ENCODE data around the gene ARAF.

ARAF gene

GRCh38 chrX:47564438-47565085 lies 3.6 kb downstream of the ARAF start:
- DNase-seq = no peak

- DNase-seq = no peak
These were observed 5.8 kb downstream of the ARAF start for GRCh38 chrX:47566841-47567240.

DNA sequence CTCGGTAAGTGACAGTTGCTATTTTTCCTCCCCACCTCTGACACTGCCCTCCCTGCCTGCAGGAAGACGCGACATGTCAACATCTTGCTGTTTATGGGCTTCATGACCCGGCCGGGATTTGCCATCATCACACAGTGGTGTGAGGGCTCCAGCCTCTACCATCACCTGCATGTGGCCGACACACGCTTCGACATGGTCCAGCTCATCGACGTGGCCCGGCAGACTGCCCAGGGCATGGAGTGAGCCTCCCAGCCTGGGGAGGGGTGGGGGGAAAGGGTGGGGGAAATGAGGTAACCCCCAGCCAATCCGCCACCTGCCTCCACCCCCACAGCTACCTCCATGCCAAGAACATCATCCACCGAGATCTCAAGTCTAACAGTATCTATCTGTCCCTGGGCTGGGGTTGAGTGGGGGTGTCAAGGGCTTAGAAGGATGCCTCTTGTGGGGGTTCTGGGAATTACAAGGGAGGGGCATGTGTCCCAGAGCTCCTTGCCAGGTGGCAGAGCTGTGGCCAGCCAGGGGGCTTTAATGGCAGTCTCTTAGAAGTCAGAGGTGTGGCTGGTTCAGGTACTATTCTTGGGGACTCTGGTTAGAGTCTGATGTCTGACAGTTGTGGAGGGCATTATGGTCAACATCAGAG lies 7.8 kb downstream of the ARAF start:
- peak; percentile 27 for DNase-seq

DNA sequence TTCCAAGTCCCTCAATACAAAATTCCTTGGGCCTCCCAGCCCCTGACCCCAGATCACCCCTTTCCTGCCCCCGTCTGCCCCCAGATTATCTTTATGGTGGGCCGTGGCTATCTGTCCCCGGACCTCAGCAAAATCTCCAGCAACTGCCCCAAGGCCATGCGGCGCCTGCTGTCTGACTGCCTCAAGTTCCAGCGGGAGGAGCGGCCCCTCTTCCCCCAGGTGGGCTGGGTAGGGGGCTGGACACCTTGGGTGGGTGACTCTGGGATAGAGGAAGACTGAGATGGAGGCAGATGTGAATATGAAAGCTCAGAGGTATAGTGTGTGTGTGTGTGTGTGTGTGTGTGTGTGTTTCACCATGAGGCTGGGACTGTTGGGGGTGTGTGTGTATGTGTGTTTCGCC lies 9.8 kb downstream of the ARAF start:
- DNase-seq = no peak

DNA sequence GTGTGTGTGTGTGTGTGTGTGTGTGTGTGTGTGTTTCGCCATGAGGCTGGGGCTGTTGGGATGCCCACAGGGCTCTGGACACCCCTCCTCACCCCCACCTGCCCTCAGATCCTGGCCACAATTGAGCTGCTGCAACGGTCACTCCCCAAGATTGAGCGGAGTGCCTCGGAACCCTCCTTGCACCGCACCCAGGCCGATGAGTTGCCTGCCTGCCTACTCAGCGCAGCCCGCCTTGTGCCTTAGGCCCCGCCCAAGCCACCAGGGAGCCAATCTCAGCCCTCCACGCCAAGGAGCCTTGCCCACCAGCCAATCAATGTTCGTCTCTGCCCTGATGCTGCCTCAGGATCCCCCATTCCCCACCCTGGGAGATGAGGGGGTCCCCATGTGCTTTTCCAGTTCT lies 10.2 kb downstream of the ARAF start:
- DNase-seq = no peak

DNA sequence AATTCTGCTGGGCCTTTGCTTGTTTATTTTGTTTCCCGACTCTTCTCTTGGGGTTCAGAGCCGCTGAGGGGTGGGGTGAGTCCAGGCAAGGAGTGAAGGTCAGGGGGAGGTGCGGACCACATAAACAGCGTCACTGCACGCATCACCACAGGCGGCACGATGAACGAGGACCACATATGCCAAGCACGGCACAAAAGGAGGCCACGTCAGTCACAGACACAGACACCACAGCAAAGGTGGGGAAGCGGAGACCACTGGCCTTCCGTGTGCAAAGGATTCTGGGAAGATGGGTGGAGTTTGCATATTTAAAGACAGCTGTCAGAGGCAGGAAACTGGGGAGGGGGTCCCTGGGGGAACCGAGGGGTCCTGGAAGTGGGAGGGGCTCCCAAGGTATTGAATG lies 10.9 kb downstream of the ARAF start:
- DNase-seq = no peak

GRCh38 chrX:47572773-47573340 lies 11.9 kb downstream of the ARAF start:
- no peak for DNase-seq

GRCh38 chrX:47573341-47574075 lies 12.5 kb downstream of the ARAF start:
- DNase-seq = no peak

DNA sequence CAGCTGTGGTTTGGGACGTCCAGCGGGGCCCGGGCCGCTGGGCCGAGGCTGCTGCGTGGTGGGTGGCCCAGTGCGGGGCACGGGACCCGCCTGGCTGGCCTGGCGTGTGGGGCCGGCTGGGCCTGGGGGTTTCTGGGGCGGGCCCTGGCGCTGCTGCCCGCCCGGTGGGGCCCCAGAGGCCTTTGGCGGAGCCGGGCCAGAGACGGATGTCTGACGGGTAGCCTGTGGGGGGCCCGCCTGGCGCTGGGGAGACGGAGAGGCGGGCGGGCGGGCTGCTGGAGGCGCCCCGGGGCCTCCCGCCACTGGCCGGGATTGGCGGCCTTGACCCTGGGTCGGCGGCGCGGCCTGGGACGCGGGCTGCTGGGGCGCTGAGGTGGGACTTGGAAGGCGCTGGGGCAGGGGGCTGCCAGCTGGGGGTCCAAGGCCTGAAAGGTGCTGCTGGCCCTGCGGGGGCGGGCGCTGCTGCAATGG lies 13.1 kb downstream of the ARAF start:
- DNase-seq = no peak

- no peak for DNase-seq
These were observed 13.7 kb downstream of the ARAF start for GRCh38 chrX:47574547-47575301.

DNA sequence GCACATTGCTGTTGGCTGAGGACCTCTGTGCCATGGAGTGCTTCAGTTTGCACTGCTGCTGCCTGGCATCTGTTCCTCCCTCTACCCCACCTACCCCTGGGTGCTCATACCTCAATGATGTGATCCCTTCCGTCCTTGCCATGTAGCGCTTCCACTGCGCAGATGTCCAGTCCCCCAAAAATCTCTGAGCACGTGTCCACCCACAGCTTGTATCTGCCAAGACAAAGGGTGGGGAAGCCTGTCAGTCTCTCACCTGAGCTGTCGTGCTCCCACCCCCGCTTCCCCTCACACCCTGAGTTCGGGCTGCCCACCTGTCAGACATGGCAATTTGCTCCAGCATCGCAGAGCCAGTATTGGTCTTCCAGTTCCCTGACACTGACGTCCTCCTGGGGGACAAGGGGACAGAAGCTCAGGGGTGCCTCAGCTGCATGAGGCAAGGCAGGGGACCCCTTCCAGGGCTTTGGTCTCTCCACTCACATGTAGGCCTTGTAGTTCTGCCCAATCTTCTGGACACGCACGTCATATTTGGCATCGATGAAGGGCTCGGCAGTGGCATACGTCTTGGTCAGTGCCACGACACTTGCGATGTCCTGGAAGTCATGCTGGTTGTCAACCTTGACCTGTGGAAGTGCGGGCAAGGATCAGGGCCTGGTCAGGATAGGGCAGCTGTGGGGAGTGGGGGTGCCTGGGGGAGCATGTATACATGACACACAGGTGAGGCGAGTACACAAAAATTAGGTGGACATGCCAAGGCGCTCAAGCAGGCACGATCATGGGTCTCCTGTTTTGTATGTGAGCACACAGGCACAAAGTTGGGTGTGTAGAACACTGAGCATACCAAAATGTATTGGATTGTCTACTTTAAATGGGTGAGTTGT lies 15.3 kb downstream of the ARAF start:
- no peak for DNase-seq

GRCh38 chrX:47577424-47577823 lies 16.4 kb downstream of the ARAF start:
- no peak for DNase-seq

- DNase-seq = no peak
These were observed 16.9 kb downstream of the ARAF start for GRCh38 chrX:47577901-47578300.

DNA sequence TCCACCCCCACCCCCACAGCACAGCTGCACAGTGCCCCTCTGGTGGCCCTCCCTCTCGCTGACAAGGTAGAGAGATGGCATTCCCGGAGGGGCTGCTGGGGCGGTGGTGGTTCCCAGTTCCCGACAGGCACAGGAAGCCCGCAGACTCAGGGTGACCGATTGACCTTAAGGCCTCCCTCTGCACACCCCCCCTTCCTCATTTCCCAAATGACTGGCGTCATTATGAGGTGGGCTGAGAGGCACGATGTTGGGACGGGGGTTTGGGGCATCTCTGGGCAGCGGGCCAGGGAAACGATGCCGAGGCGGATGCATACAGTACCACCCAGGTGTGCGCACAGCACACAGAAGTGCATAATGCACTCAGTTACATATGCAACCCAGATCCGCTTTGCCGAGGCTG lies 17.7 kb downstream of the ARAF start:
- no peak for DNase-seq

- no peak for DNase-seq
These were observed 18.5 kb downstream of the ARAF start for GRCh38 chrX:47579537-47579936.

DNA sequence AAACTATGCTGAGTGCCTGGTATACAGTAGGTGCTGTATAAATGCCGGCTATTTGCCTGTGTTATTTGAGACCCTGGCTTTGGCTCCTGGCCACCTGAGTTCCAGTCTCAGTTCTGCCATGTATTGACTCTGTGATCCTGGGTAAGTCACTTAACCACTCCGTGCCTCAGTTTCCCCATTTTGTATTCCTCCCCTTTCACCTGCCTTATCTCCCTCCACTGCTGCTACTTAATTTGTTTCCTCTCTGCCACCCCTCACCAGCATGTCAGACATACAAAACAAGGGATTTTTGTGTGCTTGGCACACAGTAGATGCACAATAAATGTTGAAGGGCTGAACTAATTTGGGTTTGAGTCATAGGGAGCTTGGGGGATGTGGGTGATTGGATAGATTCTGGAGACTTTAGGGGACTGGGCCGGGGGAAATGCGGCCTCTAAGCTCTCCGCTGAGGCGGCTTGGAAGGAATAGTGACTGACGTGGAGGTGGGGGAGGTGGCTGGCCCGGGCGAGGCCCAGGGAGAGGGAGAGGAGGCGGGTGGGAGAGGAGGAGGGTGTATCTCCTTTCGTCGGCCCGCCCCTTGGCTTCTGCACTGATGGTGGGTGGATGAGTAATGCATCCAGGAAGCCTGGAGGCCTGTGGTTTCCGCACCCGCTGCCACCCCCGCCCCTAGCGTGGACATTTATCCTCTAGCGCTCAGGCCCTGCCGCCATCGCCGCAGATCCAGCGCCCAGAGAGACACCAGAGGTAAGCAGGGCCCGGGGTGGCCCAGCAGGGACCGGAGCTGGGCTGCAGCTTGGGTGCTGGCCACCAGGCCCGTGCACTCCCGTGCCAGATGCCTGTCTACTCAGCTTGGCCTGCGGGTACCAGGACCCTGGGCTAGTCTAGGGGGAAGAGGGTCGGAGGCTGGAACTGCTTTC lies 21.0 kb downstream of the ARAF start, which contains the start of gene TIMP1:
TSS of gene TIMP1 (plus strand) at position 706 of the 917 bp plus-strand sequence. CDS start 980 bp downstream, outside the sequence.
- peak; percentile 69 for DNase-seq

DNA sequence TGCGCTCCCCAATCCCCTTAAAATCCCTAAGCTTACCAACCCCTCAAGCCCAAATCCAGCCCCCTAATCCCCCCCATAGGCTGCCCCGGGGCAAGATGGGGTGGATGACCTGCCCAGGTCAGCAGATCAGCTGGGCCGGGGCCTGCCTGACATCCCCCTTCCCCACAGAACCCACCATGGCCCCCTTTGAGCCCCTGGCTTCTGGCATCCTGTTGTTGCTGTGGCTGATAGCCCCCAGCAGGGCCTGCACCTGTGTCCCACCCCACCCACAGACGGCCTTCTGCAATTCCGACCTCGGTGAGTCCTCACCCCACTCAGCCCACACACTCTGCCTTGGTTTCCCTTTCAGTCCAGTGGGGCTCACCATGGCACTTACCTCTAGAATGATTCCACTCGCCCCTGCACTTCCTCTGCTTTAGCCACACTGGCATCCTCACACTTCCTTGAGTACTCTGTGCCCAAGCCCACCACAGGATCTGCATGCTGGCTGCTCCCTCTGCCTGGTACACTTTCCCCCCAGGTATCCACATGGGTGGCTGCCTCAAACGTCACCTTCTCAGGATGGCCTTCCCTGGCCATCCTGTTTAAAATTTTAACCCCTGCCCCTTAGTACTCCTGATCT lies 22.3 kb downstream of the ARAF start:
- no peak for DNase-seq

- DNase-seq = no peak
These were observed 23.7 kb downstream of the ARAF start for GRCh38 chrX:47584714-47585113.

GRCh38 chrX:47585273-47585672 lies 24.3 kb downstream of the ARAF start:
- no peak for DNase-seq
